HUES64 (cell line): ENCODE results near the gene MBP.

ENCODE experiments used
- H3K27ac ChIP-seq: 2 replicates; pipeline ENCODE4 v1.7.0; 2013; ENCODE audit warnings: low read depth, low read length, inconsistent platforms
- H3K27me3 ChIP-seq: 2 replicates; pipeline ENCODE4 v1.6.1; 2013; ENCODE audit warnings: mild to moderate bottlenecking, low read length; ENCODE audit not compliant: insufficient read depth
- H3K36me3 ChIP-seq: 2 replicates; pipeline ENCODE4 v1.6.1; 2013; ENCODE audit warnings: mild to moderate bottlenecking, low read length; ENCODE audit not compliant: insufficient read depth
- H3K4me1 ChIP-seq: 2 replicates; pipeline ENCODE4 v1.6.1; 2013; ENCODE audit warnings: mild to moderate bottlenecking, low read length, moderate library complexity; ENCODE audit not compliant: insufficient read depth
- H3K4me3 ChIP-seq: 2 replicates; pipeline ENCODE4 v1.5.1; 2013; ENCODE audit warnings: mild to moderate bottlenecking, low read length, moderate library complexity
- H3K9ac ChIP-seq: 2 replicates; pipeline ENCODE4 v1.6.1; 2013; ENCODE audit warnings: mild to moderate bottlenecking, low read depth, low read length
- H3K9me3 ChIP-seq: 2 replicates; pipeline ENCODE4 v1.6.1; 2013; ENCODE audit warnings: low read depth, low read length; ENCODE audit not compliant: insufficient read depth
- WGBS: fragments of 150-250, 120-280 bp; methylation state at CpG from one replicate; pipeline ENCODE4 v1.1.7; 2013; ENCODE audit warnings: missing lambda C conversion rate; 5-methylcytosine and 5-hydroxymethylcytosine counted together

The MBP gene

GRCh38 chr18:76963936-76964335, 168.6 kb downstream of the MBP start:
- H3K9ac ChIP-seq = no peak overlapping the region
- 92% methylated on average over 1 of the region's 2 CpGs for WGBS
- peaks cover 27% of the 10 kb centered on the region for H3K4me1 ChIP-seq
- H3K9me3 ChIP-seq = peaks cover 4% of the 10 kb centered on the region; the same call in 1 of the 2 replicates
- H3K36me3 ChIP-seq = peaks cover 15% of the 10 kb centered on the region
- no peak overlapping the region for H3K27ac ChIP-seq
- H3K27me3 ChIP-seq = no peaks in the 10 kb centered on the region
- H3K4me3 ChIP-seq = no peak overlapping the region

- 100% methylated on average over 1 of the region's 1 CpG for WGBS
- Histone ChIP-seq H3K36me3 (peaks cover 18% of the 10 kb centered on the region), H3K27ac (no peak overlapping the region), H3K9ac (no peak overlapping the region), H3K4me1 (peaks cover 17% of the 10 kb centered on the region), H3K4me3 (no peak overlapping the region), H3K9me3 (peaks cover 4% of the 10 kb centered on the region; the same call in 1 of the 2 replicates), H3K27me3 (no peaks in the 10 kb centered on the region)
These were observed 169.7 kb downstream of the MBP start for GRCh38 chr18:76962851-76963250.

GRCh38 chr18:76960528-76961035, 172.0 kb downstream of the MBP start:
- Histone ChIP-seq H3K4me1 (peaks cover 7% of the 10 kb centered on the region), H3K27me3 (no peaks in the 10 kb centered on the region), H3K27ac (no peak overlapping the region), H3K36me3 (peaks cover 18% of the 10 kb centered on the region), H3K9me3 (no peaks in the 10 kb centered on the region), H3K4me3 (no peak overlapping the region), H3K9ac (no peak overlapping the region)
- 95% methylated on average over 16 of the region's 16 CpGs for WGBS

GRCh38 chr18:76959605-76960004, 173.0 kb downstream of the MBP start:
- Histone ChIP-seq H3K9me3 (no peaks in the 10 kb centered on the region), H3K36me3 (peaks cover 18% of the 10 kb centered on the region), H3K27ac (no peak overlapping the region), H3K9ac (no peak overlapping the region), H3K4me3 (no peak overlapping the region), H3K4me1 (no peaks in the 10 kb centered on the region), H3K27me3 (no peaks in the 10 kb centered on the region)
- WGBS = 96% methylated on average over 8 of the region's 8 CpGs

- H3K4me1 ChIP-seq = no peaks in the 10 kb centered on the region
- no peak overlapping the region for H3K9ac ChIP-seq
- H3K36me3 ChIP-seq = peaks cover 19% of the 10 kb centered on the region
- no peaks in the 10 kb centered on the region for H3K9me3 ChIP-seq
- WGBS = 89% methylated on average over 16 of the region's 16 CpGs
- H3K27ac ChIP-seq = no peak overlapping the region
- no peak overlapping the region for H3K4me3 ChIP-seq
- no peaks in the 10 kb centered on the region for H3K27me3 ChIP-seq
These were observed 173.8 kb downstream of the MBP start for GRCh38 chr18:76958692-76959341.

- Histone ChIP-seq H3K9ac (no peak overlapping the region), H3K27ac (no peak overlapping the region), H3K4me3 (no peak overlapping the region), H3K36me3 (peaks cover 24% of the 10 kb centered on the region), H3K9me3 (no peaks in the 10 kb centered on the region), H3K4me1 (no peaks in the 10 kb centered on the region), H3K27me3 (no peaks in the 10 kb centered on the region)
- 94% methylated on average over 16 of the region's 18 CpGs for WGBS
These were observed 174.9 kb downstream of the MBP start for GRCh38 chr18:76957384-76958355.

GRCh38 chr18:76956648-76957047, 175.9 kb downstream of the MBP start:
- Histone ChIP-seq H3K9me3 (no peaks in the 10 kb centered on the region), H3K27ac (no peak overlapping the region), H3K27me3 (no peaks in the 10 kb centered on the region), H3K36me3 (peaks cover 24% of the 10 kb centered on the region), H3K4me1 (no peaks in the 10 kb centered on the region), H3K9ac (no peak overlapping the region), H3K4me3 (no peak overlapping the region)
- WGBS = 96% methylated on average over 11 of the region's 11 CpGs

GRCh38 chr18:76955524-76956170, 176.9 kb downstream of the MBP start:
- H3K4me1 ChIP-seq = no peaks in the 10 kb centered on the region
- H3K27me3 ChIP-seq = no peaks in the 10 kb centered on the region
- H3K9me3 ChIP-seq = no peaks in the 10 kb centered on the region
- H3K36me3 ChIP-seq = peaks cover 20% of the 10 kb centered on the region
- H3K4me3 ChIP-seq = no peak overlapping the region
- no peak overlapping the region for H3K9ac ChIP-seq
- no peak overlapping the region for H3K27ac ChIP-seq
- 95% methylated on average over 28 of the region's 28 CpGs for WGBS

GRCh38 chr18:76953583-76954233, 178.9 kb downstream of the MBP start:
- H3K36me3 ChIP-seq = peaks cover 15% of the 10 kb centered on the region
- no peaks in the 10 kb centered on the region for H3K9me3 ChIP-seq
- no peaks in the 10 kb centered on the region for H3K27me3 ChIP-seq
- 96% methylated on average over 11 of the region's 12 CpGs for WGBS
- H3K27ac ChIP-seq = no peak overlapping the region
- no peaks in the 10 kb centered on the region for H3K4me1 ChIP-seq
- H3K4me3 ChIP-seq = no peak overlapping the region
- H3K9ac ChIP-seq = no peak overlapping the region

- 89% methylated on average over 6 of the region's 6 CpGs for WGBS
- Histone ChIP-seq H3K4me1 (no peaks in the 10 kb centered on the region), H3K4me3 (no peak overlapping the region), H3K9me3 (no peaks in the 10 kb centered on the region), H3K27me3 (no peaks in the 10 kb centered on the region), H3K27ac (no peak overlapping the region), H3K9ac (no peak overlapping the region), H3K36me3 (peaks cover 20% of the 10 kb centered on the region)
These were observed 179.4 kb downstream of the MBP start for GRCh38 chr18:76953156-76953555.
